ENCODE measurements around the gene ADNP. TPM values are rescaled to one million over a fixed set of nuclear protein-coding genes. Genes with fewer than 3 reads are reported as not detected.

ADNP gene
- total RNA-seq, 4 donors from 2014 or later: 48.2 to 54.9 (median 52.7) TPM

GRCh38 chr20:50930976-50931305 lies 296 bp downstream of the ADNP start:
- TF ChIP-seq CTCF (IDR thresholded peaks at IDR 0.05; ENCODE audit: low read depth): no peak

- TF ChIP-seq CTCF (IDR thresholded peaks at IDR 0.05; ENCODE audit: low read depth): no peak
Measured at GRCh38 chr20:50930139-50930975, 880 bp downstream of the ADNP start.

- no peak for TF ChIP-seq CTCF (IDR thresholded peaks at IDR 0.05; ENCODE audit: low read depth)
Measured at GRCh38 chr20:50929299-50930138, 1.7 kb downstream of the ADNP start.

GRCh38 chr20:50928469-50928868 lies 2.8 kb downstream of the ADNP start:
- no peak for TF ChIP-seq CTCF (IDR thresholded peaks at IDR 0.05; ENCODE audit: low read depth)

GRCh38 chr20:50926530-50926929 lies 4.7 kb downstream of the ADNP start:
- TF ChIP-seq CTCF (IDR thresholded peaks at IDR 0.05; ENCODE audit: low read depth): no peak

GRCh38 chr20:50924261-50924920 lies 6.8 kb downstream of the ADNP start:
- TF ChIP-seq CTCF (IDR thresholded peaks at IDR 0.05; ENCODE audit: low read depth): no peak

Data from subcutaneous adipose tissue (tissue), 4 donors.